Type B pancreatic cell (in vitro differentiated cells): Measurements from ENCODE around the gene CNIH3. TPM values are rescaled to one million over a fixed set of nuclear protein-coding genes. Genes with fewer than 3 reads are reported as not detected.

Source experiments
- DNase-seq: peaks from one replicate; pipeline ENCODE4 v3.0.0; 2021; ENCODE audit warnings: mixed read lengths; ENCODE audit not compliant: unreplicated experiment; ENCODE audit errors: extremely low spot score
- H3K27ac Mint-ChIP-seq: 2 replicates; pipeline ENCODE4 v1.8.0; 2021; ENCODE audit warnings: mild to moderate bottlenecking, mixed read lengths
- H3K27me3 Mint-ChIP-seq: 2 replicates; pipeline ENCODE4 v1.8.0; 2021; ENCODE audit warnings: mixed read lengths
- H3K36me3 Mint-ChIP-seq: 2 replicates; pipeline ENCODE4 v1.8.0; 2021; ENCODE audit warnings: mixed read lengths
- H3K4me1 Mint-ChIP-seq: one replicate; pipeline ENCODE4 v1.8.0; 2021; ENCODE audit warnings: mixed read lengths; ENCODE audit not compliant: unreplicated experiment
- H3K4me3 Mint-ChIP-seq: 2 replicates; pipeline ENCODE4 v1.8.0; 2021; ENCODE audit warnings: mild to moderate bottlenecking, mixed read lengths
- H3K9me3 Mint-ChIP-seq: 2 replicates; pipeline ENCODE4 v1.8.0; 2021; ENCODE audit warnings: mixed read lengths
- CTCF ChIP-seq: fragments of 200-600 bp; sonication (generic); conservative IDR thresholded peaks from 2 replicates; pipeline ENCODE4 v1.5.0; 2021; ENCODE audit warnings: antibody characterized with exemption, mild to moderate bottlenecking
- total RNA-seq: library from RNA; stranded (reverse); gene quantifications from 2 replicates; pipeline ENCODE4 v1.2.1, GENCODE V29; 2021; ENCODE audit warnings: low replicate concordance

The CNIH3 gene
- total RNA-seq, 1 donor from 2014 or later, result 4.5 TPM

GRCh38 chr1:224759135-224759534 lies 143.0 kb downstream of the CNIH3 start:
- no peaks in the 10 kb centered on the region for H3K9me3 Mint-ChIP-seq
- H3K4me3 Mint-ChIP-seq, result no peak overlapping the region
- no peaks in the 10 kb centered on the region for H3K36me3 Mint-ChIP-seq
- no peaks in the 10 kb centered on the region for H3K27me3 Mint-ChIP-seq
- TF ChIP-seq CTCF, result no peak
- no peak overlapping the region for H3K27ac Mint-ChIP-seq
- DNase-seq, result no peak
- no peaks in the 10 kb centered on the region for H3K4me1 Mint-ChIP-seq

- no peak overlapping the region for H3K4me3 Mint-ChIP-seq
- DNase-seq, result no peak
- TF ChIP-seq CTCF, result no peak
- H3K27me3 Mint-ChIP-seq, result no peaks in the 10 kb centered on the region
- no peaks in the 10 kb centered on the region for H3K4me1 Mint-ChIP-seq
- H3K27ac Mint-ChIP-seq, result no peak overlapping the region
- no peaks in the 10 kb centered on the region for H3K9me3 Mint-ChIP-seq
- H3K36me3 Mint-ChIP-seq, result no peaks in the 10 kb centered on the region
These were observed 143.6 kb downstream of the CNIH3 start for GRCh38 chr1:224759681-224760091.

GRCh38 chr1:224760163-224760562 lies 144.0 kb downstream of the CNIH3 start:
- H3K27ac Mint-ChIP-seq, result no peak overlapping the region
- no peaks in the 10 kb centered on the region for H3K4me1 Mint-ChIP-seq
- no peak for DNase-seq
- no peaks in the 10 kb centered on the region for H3K27me3 Mint-ChIP-seq
- no peak overlapping the region for H3K4me3 Mint-ChIP-seq
- H3K9me3 Mint-ChIP-seq, result no peaks in the 10 kb centered on the region
- H3K36me3 Mint-ChIP-seq, result no peaks in the 10 kb centered on the region
- no peak for TF ChIP-seq CTCF

- no peaks in the 10 kb centered on the region for H3K36me3 Mint-ChIP-seq
- DNase-seq, result no peak
- H3K9me3 Mint-ChIP-seq, result no peaks in the 10 kb centered on the region
- TF ChIP-seq CTCF, result no peak
- H3K4me3 Mint-ChIP-seq, result no peak overlapping the region
- no peaks in the 10 kb centered on the region for H3K4me1 Mint-ChIP-seq
- H3K27ac Mint-ChIP-seq, result no peak overlapping the region
- H3K27me3 Mint-ChIP-seq, result peaks cover 2% of the 10 kb centered on the region
These were observed 145.1 kb downstream of the CNIH3 start for GRCh38 chr1:224761245-224761644.

GRCh38 chr1:224762046-224762445 lies 145.9 kb downstream of the CNIH3 start:
- no peaks in the 10 kb centered on the region for H3K4me1 Mint-ChIP-seq
- no peak for DNase-seq
- H3K36me3 Mint-ChIP-seq, result no peaks in the 10 kb centered on the region
- H3K27ac Mint-ChIP-seq, result no peak overlapping the region
- TF ChIP-seq CTCF, result no peak
- H3K9me3 Mint-ChIP-seq, result no peaks in the 10 kb centered on the region
- H3K27me3 Mint-ChIP-seq, result peaks cover 3% of the 10 kb centered on the region
- H3K4me3 Mint-ChIP-seq, result no peak overlapping the region

GRCh38 chr1:224762701-224763100 lies 146.6 kb downstream of the CNIH3 start:
- Mint-ChIP-seq H3K27me3 (peaks cover 3% of the 10 kb centered on the region), H3K4me1 (no peaks in the 10 kb centered on the region), H3K27ac (no peak overlapping the region), H3K36me3 (no peaks in the 10 kb centered on the region), H3K9me3 (no peaks in the 10 kb centered on the region), H3K4me3 (no peak overlapping the region)
- DNase-seq, result no peak
- TF ChIP-seq CTCF, result no peak
